Lower leg skin (tissue), 4 donors: ENCODE data around the gene TMED6. TPM values are rescaled to one million over a fixed set of nuclear protein-coding genes. Genes with fewer than 3 reads are reported as not detected.

Experiments used
- DNase-seq, 2 donors: peaks; one replicate each; pipeline ENCODE4 v3.0.0-alpha.2; 2019; ENCODE audit warnings: low spot score in 2 of 2
- H3K4me3 ChIP-seq: fragments of 200-600 bp; sonication (generic); 2 replicates; pipeline ENCODE4 v1.5.1; 2017; ENCODE audit warnings: mild to moderate bottlenecking, low read depth; ENCODE audit not compliant: poor library complexity, severe bottlenecking
- POLR2A ChIP-seq, 2 donors: fragments of 450-650 bp; IDR thresholded peaks; one replicate each; pipeline ENCODE4 v1.6.1; 2016 to 2017; ENCODE audit warnings: antibody characterized with exemption in 2 of 2, mild to moderate bottlenecking in 1 of 2, moderate library complexity in 1 of 2
- WGBS, 2 donors: methylation state at CpG; one replicate each; pipeline ENCODE4 v1.1.5; 2018; 5-methylcytosine and 5-hydroxymethylcytosine counted together
- intact Hi-C: fragments of 100-400 bp; cut with DNase I; formaldehyde crosslinking; loops from one replicate; pipeline ENCODE4 v1.15.0; 2023; ENCODE audit warnings: low total_unique reads
- total RNA-seq, 4 donors: library from RNA; depleted of rRNA; stranded (reverse); fragments of >200 nt; gene quantifications; one replicate each; pipeline ENCODE4 v1.1.0, GENCODE V29; 2016
- TF ChIP-seq, protein P1 (sequence below), 3 donors: fragments of 450-650 bp; IDR thresholded peaks; one replicate each; pipeline ENCODE4 v1.5.1; 2016; ENCODE audit warnings: antibody characterized with exemption in 3 of 3, mild to moderate bottlenecking in 3 of 3, moderate library complexity in 2 of 3

The TMED6 gene
- total RNA-seq, 4 donors from 2014 or later, result not detected

DNA sequence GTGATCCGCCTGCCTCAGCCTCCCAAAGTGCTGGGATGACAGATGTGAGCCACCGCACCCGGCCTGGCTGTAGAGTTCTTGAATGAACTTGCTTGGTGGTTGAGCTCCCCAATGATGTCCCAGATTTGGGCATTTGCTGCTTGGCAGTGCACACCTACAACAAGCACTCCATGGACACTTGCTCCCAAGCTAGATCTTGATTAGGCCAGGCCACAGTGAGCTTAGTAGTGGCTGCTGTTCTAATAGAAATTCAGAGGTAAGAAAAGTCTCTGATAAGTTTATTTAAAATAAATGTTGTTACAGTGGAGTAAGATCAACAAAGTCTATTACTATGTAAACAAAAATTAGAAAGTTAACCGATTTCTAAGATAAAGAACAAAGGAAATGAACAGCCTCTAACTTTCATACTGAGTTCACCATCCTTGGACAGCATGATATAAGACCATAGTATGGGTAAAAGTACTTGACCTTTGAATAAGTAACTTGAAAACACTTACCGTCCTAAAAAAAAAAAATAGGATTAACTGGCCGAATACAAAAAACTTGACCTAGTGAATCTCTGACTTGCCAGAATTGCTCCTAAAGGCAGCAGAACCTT is 951 bp downstream of the TMED6 start:
- no peak overlapping the region for H3K4me3 ChIP-seq
- no peak for DNase-seq
- intact Hi-C loops, result no loop called here
- TF ChIP-seq, protein P1, sequence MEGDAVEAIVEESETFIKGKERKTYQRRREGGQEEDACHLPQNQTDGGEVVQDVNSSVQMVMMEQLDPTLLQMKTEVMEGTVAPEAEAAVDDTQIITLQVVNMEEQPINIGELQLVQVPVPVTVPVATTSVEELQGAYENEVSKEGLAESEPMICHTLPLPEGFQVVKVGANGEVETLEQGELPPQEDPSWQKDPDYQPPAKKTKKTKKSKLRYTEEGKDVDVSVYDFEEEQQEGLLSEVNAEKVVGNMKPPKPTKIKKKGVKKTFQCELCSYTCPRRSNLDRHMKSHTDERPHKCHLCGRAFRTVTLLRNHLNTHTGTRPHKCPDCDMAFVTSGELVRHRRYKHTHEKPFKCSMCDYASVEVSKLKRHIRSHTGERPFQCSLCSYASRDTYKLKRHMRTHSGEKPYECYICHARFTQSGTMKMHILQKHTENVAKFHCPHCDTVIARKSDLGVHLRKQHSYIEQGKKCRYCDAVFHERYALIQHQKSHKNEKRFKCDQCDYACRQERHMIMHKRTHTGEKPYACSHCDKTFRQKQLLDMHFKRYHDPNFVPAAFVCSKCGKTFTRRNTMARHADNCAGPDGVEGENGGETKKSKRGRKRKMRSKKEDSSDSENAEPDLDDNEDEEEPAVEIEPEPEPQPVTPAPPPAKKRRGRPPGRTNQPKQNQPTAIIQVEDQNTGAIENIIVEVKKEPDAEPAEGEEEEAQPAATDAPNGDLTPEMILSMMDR (IDR thresholded peaks at IDR 0.05), result no peak
- no peak for TF ChIP-seq POLR2A (IDR thresholded peaks at IDR 0.05)
- 86 to 93% methylated on average over 6 of the region's 6 CpGs for WGBS, 2 donors

DNA sequence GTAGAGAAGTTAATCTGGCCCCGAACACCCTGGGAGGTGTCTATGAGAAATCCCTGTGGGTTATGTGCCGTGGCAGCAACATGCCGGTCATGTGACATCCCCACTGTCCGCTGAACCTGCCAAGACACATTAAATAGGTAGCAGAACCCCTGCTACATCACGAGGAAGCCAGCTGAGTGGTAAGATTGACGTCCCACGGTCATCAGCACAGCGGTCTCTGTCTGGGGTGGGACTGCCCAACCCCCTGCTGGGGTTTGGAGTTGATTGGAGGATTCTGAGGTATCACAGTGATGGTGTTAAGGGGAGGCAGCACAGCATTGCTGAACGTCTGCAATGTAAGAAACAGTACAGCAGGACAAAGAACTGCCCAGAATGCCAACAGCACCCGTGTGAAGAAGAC is 2.0 kb downstream of the TMED6 start:
- no peak overlapping the region for H3K4me3 ChIP-seq
- intact Hi-C loops, result no loop called here
- TF ChIP-seq, protein P1 (IDR thresholded peaks at IDR 0.05), result no peak
- no peak for TF ChIP-seq POLR2A (IDR thresholded peaks at IDR 0.05)
- DNase-seq, result no peak
- WGBS, 2 donors, result 86 to 87% methylated on average over 10 of the region's 10 CpGs

DNA sequence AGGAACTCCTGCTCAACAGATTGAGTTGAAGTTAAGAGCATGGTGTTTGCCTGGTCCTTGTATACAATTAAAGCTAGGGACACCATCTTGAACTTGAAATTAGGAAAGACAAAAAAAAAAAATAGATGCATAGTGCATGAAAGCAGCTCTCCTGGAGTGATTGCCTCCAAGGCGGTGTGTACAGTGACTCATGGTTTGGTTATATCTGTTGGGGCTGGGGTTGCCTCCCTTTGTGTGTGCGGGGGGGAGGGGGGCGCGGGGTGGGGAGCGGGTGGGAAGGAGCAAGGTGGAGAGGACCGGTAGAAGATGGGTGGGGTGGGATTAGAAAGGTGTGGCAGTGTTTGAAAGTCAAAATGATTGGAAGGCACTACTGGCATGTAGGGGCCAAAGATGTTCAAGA is 3.4 kb downstream of the TMED6 start:
- TF ChIP-seq POLR2A (IDR thresholded peaks at IDR 0.05), result no peak
- intact Hi-C loops, result no loop called here
- H3K4me3 ChIP-seq, result no peak overlapping the region
- 75 to 86% methylated on average over 6 of the region's 6 CpGs for WGBS, 2 donors
- no peak for DNase-seq

DNA sequence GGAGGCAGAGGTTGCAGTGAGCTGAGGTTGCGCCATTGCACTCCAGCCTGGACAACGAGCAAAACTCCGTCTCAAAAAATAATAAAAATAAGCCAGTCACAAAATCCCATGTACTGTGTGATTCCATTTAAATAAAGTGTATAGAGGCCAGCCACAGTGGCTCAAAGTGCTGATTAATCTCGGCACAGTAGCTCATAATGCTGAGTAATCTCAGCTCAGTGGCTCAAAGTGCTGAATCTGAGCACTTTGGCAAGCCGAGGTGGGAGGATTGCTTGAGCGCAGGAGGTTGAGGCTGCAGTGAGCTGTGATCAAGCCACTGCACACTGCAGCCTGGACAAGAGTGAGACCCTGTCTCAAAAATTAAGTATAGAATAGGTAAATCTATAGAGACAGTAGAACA is 4.9 kb downstream of the TMED6 start:
- intact Hi-C loops, result no loop called here
- no peak for DNase-seq
- TF ChIP-seq POLR2A (IDR thresholded peaks at IDR 0.05), result no peak
- TF ChIP-seq, protein P1 (IDR thresholded peaks at IDR 0.05), result no peak
- 92 to 94% methylated on average over 6 of the region's 6 CpGs for WGBS, 2 donors
- no peak overlapping the region for H3K4me3 ChIP-seq

DNA sequence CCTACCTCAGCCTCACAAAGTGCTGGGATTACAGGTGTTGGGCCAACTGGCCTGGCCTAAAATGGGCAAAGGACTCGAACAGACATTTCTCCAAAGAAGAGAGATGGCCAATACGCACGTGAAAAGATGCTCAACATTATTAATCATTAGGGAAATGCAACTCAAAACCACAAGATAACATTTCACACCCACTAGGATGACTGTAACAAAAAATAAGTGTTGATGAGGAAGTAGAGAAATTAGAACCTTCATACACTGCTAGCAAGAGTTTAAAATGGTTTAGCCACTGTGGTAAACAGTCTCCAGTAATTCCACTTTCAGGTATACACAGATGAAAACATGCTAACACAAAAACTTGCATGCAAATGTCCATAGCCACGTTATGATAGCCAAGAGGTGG is 5.7 kb downstream of the TMED6 start:
- TF ChIP-seq, protein P1 (IDR thresholded peaks at IDR 0.05), result no peak
- no peak for TF ChIP-seq POLR2A (IDR thresholded peaks at IDR 0.05)
- no peak for DNase-seq
- no peak overlapping the region for H3K4me3 ChIP-seq
- intact Hi-C loops, result no loop called here
- 68 to 80% methylated on average over 4 of the region's 4 CpGs for WGBS, 2 donors

DNA sequence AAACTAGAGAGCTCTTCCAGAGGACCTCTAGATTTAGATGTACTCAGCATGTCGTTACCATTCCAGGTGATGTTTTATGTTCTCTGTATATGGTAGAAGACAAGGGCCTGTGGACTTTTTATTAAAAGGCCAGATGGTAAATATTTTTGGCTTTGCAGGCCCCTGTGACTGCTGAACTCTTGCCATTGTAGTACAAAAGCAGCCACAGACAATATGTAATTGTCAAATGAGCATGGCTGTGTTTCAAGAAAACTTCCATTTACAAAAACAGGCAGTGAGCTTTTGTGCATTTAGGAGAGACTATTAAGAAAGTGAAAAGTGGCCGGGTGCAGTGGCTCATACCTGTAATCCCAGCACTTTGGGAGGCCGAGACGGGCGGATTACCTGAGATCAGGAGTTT is 7.4 kb downstream of the TMED6 start:
- intact Hi-C loops, result no loop called here
- DNase-seq, result no peak
- no peak for TF ChIP-seq POLR2A (IDR thresholded peaks at IDR 0.05)
- TF ChIP-seq, protein P1 (IDR thresholded peaks at IDR 0.05), result no peak
- WGBS, 2 donors, result 91 to 93% methylated on average over 5 of the region's 5 CpGs
- no peak overlapping the region for H3K4me3 ChIP-seq
